Stimulated activated CD4-positive, alpha-beta T cell treated with anti-CD3 and anti-CD28 coated beads, Interleukin-4, amount 100 ng/mL, for 24 hours (primary cell): Measurements from ENCODE around the gene GOLT1B.

ENCODE experiments used
- DNase-seq: peaks from one replicate; pipeline ENCODE4 v3.0.0-alpha.2; 2020

Gene GOLT1B

DNA sequence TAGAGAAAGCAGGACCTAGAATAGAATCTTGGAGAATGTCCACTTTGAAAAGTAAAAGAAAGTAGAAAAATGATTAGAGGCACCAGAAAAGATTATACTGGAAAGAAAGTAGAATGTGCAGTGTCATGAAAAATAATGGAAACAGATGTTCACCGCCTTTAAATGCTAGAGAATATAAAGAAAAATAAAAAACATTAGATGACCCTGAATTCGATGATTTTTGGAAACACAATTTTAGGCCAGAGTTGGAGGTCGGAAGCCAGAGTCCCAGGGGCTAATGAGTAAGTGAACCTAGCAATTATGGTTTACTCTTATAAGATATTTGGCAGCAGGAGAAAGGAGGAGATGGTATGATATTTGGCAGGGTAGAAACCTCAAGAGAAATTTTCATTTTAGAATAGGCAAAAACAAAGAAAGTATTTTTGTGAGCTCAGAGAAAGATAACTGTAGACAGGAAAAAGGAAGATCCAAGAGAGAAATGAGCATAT lies 65.4 kb downstream of the GOLT1B start:
- DNase-seq, result no peak
